GM18517 (cell line): ENCODE results near the gene NKD2.
"Not testable (repeated sequence)": the region's sequence is repeated elsewhere in the genome, so short reads cannot be mapped to it uniquely, and the experiment has no call there.

Experiments
- ATAC-seq: cut with Tn5 transposase; IDR thresholded peaks from one replicate; pipeline ENCODE4 v1.9.1; 2021; ENCODE audit warnings: mild to moderate bottlenecking, moderate library complexity; ENCODE audit not compliant: unreplicated experiment

The NKD2 gene

GRCh38 chr5:999724-1000123, 8.9 kb upstream of the NKD2 start:
- no peak for ATAC-seq

GRCh38 chr5:1000329-1000728, 8.3 kb upstream of the NKD2 start:
- ATAC-seq: no peak

- not testable (repeated sequence) for ATAC-seq
Measured at GRCh38 chr5:1000831-1001230, 7.8 kb upstream of the NKD2 start.

- no peak for ATAC-seq
Measured at GRCh38 chr5:1001406-1002270, 7.0 kb upstream of the NKD2 start.

DNA sequence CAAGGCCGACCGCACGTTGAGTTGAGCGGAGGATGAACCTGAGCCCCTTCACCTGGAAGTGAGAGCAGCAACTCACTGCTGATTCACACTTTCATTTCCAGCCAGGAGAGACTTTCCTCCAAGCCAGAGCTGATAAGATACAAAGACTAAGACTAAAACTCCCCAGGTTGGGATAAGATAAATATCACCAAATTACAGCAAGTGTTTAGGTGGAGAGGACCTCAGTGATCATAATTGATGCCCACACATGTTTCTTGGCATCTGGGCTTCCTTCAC, 6.4 kb upstream of the NKD2 start:
- no peak for ATAC-seq

DNA sequence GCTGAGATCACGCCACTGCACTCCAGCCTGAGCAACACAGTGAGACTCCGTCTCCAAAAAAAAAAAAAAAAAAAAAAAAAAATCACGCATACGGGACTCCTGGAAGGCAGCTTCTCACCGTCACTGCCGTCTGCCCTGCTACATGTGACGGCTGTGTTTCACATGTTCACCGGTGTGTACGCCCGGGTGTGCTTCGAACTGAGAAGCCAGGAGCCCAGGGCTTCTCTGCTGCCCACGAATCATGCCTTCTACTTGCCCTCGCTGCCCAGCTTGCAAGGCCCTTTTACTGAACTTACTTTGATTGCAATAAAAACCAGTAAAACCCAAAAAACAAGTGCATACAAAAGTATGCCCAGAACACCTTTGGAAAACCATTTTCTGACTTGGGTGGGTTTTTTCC, 5.8 kb upstream of the NKD2 start:
- ATAC-seq: no peak

GRCh38 chr5:1003296-1003937, 5.2 kb upstream of the NKD2 start:
- ATAC-seq: no peak

- ATAC-seq: no peak
Measured at GRCh38 chr5:1004461-1005248, 3.9 kb upstream of the NKD2 start.

- ATAC-seq: no peak
Measured at GRCh38 chr5:1005249-1005851, 3.3 kb upstream of the NKD2 start.

DNA sequence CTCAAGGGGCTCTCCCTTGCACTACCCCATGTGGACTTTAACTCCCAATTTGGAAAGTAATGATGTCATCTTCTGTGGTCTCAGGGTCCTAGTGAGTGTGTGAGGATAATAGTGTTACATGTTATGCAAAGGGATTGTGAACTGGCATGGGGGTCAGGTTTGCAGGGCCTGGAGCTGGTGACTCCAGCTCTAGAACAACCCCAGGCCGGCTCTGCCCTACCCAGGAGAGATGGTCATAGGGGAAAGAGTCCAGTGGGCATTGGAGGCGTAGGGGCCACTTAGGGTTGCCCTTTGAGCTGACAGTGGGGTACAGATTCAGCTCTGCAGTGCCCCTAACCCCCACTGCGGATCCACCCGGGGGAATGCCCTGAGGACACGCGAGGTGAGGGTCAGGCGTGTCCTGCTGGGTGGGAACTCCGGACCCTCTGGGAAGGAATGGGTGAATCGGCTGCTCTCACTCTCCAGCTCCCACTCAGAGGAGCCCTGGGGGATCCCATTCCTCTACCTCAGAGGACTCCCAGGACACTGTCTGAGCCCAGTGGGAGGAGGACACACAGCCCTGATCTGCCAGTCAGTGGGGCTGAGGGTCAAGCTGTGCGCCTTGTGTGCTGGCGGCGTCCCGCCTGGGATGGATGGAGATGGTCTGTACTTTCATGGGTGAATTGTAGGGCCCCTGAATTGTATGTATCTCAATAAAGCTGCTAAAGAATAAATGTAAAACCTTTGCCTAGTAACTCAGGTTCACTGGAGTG, 2.5 kb upstream of the NKD2 start:
- ATAC-seq: no peak

DNA sequence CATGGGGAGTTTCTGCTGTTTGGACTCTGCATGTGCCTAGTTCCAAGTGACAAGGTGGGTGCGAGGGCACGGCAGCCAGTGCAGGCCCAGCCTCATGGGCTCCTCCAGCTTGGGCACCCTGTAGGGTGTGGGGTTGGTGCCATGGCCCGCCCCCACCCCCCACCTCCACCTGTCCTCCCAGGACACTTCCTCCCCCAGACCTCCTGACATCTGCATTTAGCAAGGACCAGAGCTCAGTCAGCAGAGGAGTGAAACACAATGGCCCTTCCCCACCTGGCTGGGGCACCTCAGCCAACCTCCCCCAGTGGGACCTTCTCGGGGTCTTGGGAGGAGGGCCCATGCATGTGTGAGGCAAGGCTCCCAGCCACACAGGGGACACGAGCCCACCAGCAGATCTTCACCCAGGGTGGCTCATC, 1.9 kb upstream of the NKD2 start:
- ATAC-seq: no peak

GRCh38 chr5:1007221-1007680, 1.4 kb upstream of the NKD2 start:
- ATAC-seq: no peak

- no peak for ATAC-seq
Measured at GRCh38 chr5:1007681-1008450, 736 bp upstream of the NKD2 start.

DNA sequence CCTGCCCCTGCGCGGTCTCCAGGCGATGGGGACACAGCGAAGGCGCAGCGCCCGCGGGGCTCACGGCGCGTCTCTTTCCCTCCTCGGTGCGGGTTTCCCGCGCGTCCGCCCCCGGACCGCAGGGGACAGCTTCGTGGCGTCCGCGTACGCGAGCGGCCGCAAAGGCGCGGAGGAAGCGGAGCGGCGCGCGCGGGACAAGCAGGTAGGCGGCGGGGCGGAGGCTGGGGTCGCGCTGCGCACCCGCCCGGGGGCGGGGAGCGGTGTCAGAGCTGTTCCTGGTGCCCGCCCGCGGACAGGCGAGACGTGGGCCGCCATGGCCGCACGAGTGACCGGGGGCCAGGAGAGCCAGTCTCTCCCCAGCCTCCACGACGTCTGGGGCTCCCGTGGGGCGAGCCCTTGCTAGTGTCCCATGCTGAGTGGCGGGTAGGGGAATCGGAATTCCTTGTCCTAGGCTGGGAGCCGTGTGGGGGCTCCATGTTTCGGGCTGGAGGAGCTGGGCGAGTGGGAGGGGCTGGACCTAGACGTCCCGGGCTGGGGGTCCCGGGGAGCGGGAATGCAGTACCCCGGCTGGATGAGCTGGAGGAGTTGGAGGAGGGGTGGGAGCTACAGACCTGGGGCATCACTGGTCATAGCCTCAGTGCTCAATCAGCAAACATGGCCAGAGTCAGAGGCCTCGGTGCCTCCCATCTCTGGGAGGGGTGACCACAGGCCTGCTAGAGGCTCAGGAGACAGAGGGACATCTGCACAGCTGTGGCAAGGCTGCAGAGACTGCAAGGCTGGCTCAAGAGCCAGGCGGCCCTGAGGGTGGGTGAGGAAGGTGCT, 968 bp downstream of the NKD2 start:
- no peak for ATAC-seq

GRCh38 chr5:1010181-1010510, 1.5 kb downstream of the NKD2 start:
- ATAC-seq: no peak

DNA sequence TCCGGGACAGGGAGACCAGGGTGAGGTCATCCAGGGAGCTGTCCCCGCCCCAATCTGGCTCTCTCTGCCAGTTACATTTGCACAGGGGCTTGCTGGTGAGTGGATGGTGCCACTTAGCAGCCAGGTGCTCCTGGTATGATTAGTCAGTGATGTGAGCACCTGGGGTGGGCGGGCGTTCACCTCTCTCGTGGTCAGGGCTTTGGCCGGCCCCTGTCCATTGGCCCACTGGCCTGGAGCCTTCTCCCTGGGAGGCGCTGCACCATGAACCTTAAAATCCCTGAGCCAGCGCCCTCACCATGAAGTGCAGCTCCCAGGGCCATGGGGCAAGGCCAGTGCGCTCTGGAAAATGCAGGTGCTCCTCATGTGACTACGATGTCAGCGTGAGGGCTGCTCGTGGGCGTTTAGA, 2.0 kb downstream of the NKD2 start:
- no peak for ATAC-seq

DNA sequence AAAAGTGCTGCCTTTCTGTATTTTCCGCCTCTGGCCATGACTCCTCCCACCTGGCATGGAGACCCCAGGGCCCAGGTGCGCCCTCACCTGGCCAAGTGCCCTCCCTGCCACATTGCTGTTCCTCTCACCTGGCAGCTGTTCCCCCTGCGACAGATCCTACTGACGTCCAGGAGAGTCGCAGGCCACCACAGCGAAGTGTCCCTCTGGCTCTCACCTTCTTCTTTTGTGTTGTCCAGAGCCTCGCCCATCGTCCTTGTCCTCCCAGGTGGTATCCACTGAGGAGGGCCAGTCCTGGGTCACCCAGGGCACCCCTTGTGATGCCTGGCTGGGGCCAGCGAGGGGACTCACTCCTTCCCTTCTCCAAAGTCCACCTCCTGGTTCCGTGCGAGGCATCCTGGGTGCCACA, 2.6 kb downstream of the NKD2 start:
- no peak for ATAC-seq

- no peak for ATAC-seq
Measured at GRCh38 chr5:1011741-1012312, 3.2 kb downstream of the NKD2 start.

- no peak for ATAC-seq
Measured at GRCh38 chr5:1012313-1012841, 3.8 kb downstream of the NKD2 start.
